B cell (primary cell): ENCODE data around the gene URAD. TPM values are rescaled to one million over a fixed set of nuclear protein-coding genes. Genes with fewer than 3 reads are reported as not detected.

ENCODE experiments used
- ATAC-seq: fragments of 200-7000 bp; cut with Tn5 transposase; one replicate; pipeline ENCODE4 v1.10.0; 2021; ENCODE audit warnings: low read depth, mild to moderate bottlenecking, moderate number of reproducible peaks, moderate library complexity
- CTCF ChIA-PET: fragments of 350-600 bp; sonication (Branson Sonifier 250); formaldehyde crosslinking; loops from one replicate; lab custom pipeline; 2021; ENCODE audit warnings: antibody characterized with exemption, inconsistent platforms; lab: Charles Lee
- POLR2A ChIA-PET: fragments of 350-600 bp; sonication (Branson Sonifier 250); formaldehyde crosslinking; loops from one replicate; lab custom pipeline; 2021; ENCODE audit warnings: antibody characterized with exemption; lab: Charles Lee
- DNase-seq: peaks from one replicate; pipeline ENCODE4 v3.0.0; 2013
- H2AFZ ChIP-seq: 2 replicates; pipeline ENCODE4 v1.6.1; 2012; ENCODE audit warnings: mild to moderate bottlenecking, low read depth, low read length; ENCODE audit not compliant: insufficient read depth, poor library complexity, severe bottlenecking
- H3K27ac ChIP-seq, 2 donors: 1 replicate in 1 of 2; 2 replicates in 1 of 2; pipeline ENCODE4 v1.5.1; 2012 to 2013; ENCODE audit warnings: low read length in 2 of 2, mild to moderate bottlenecking in 2 of 2, moderate library complexity in 1 of 2
- H3K27me3 ChIP-seq, 4 experiments: fragments of 200-600 bp in 1 of 4; sonication (generic) in 1 of 4; replicated peaks in 1 of 4; 1 replicate in 2 of 4; 2 replicates in 2 of 4; pipeline versions ENCODE4 v1.6.1 to v1.7.0; 2013 to 2016; ENCODE audit warnings: low read length in 3 of 4, mild to moderate bottlenecking in 2 of 4, mixed read lengths in 1 of 4, moderate library complexity in 1 of 4; ENCODE audit not compliant: insufficient read depth in 4 of 4, control insufficient read depth in 3 of 4; ENCODE audit errors: control extremely low read depth in 1 of 4
- H3K36me3 ChIP-seq, 2 experiments: replicated peaks in 1 of 2; 1 replicate in 1 of 2; 2 replicates in 1 of 2; pipeline versions ENCODE4 v1.6.1 to v1.7.1; 2013; ENCODE audit warnings: low read length in 1 of 2; ENCODE audit not compliant: insufficient read depth in 2 of 2, control insufficient read depth in 1 of 2; ENCODE audit errors: control extremely low read depth in 1 of 2, extremely low read depth in 1 of 2
- H3K4me1 ChIP-seq, 2 donors: fragments of 200-600 bp in 1 of 2; sonication (generic) in 1 of 2; 1 replicate in 1 of 2; 2 replicates in 1 of 2; pipeline versions ENCODE4 v1.5.1 to v1.6.1; 2013 to 2017; ENCODE audit warnings: low read length in 2 of 2; ENCODE audit not compliant: control insufficient read depth in 2 of 2, insufficient read depth in 2 of 2
- H3K4me2 ChIP-seq: replicated peaks from 2 replicates; pipeline ENCODE3; 2012; ENCODE audit warnings: mild to moderate bottlenecking, low read depth, low read length; ENCODE audit not compliant: poor library complexity, severe bottlenecking
- H3K4me3 ChIP-seq, 5 experiments: fragments of 200-600 bp in 1 of 5; sonication (generic) in 1 of 5; 1 replicate in 3 of 5; 2 replicates in 2 of 5; pipeline versions ENCODE4 v1.5.1 to v1.7.0; 2011 to 2016; ENCODE audit warnings: low read length in 4 of 5, mild to moderate bottlenecking in 4 of 5, low read depth in 2 of 5, control low read depth in 1 of 5, moderate library complexity in 1 of 5; ENCODE audit not compliant: insufficient read depth in 1 of 5; ENCODE audit errors: control extremely low read depth in 1 of 5, extremely low read depth in 1 of 5
- H3K79me2 ChIP-seq: fragments of 200-600 bp; sonication (generic); one replicate; pipeline ENCODE4 v1.6.0; 2016; ENCODE audit warnings: low read length; ENCODE audit not compliant: control insufficient read depth, insufficient read depth
- H3K9ac ChIP-seq: fragments of 200-600 bp; sonication (generic); 2 replicates; pipeline ENCODE4 v1.6.1; 2017; ENCODE audit warnings: mild to moderate bottlenecking, low read length, moderate library complexity
- H3K9me3 ChIP-seq, 3 donors: one replicate each; pipeline versions ENCODE4 v1.6.1 to v1.7.1; 2013; ENCODE audit warnings: low read length in 2 of 3; ENCODE audit not compliant: control insufficient read depth in 2 of 3, insufficient read depth in 1 of 3; ENCODE audit errors: control extremely low read depth in 1 of 3
- H4K20me1 ChIP-seq: 2 replicates; pipeline ENCODE4 v1.6.0; 2012; ENCODE audit warnings: mild to moderate bottlenecking, low read length; ENCODE audit not compliant: insufficient read depth, control insufficient read depth, poor library complexity, severe bottlenecking
- H3K27ac Mint-ChIP-seq: one replicate; pipeline ENCODE4 v1.8.0; 2021; ENCODE audit warnings: mixed read lengths
- H3K27me3 Mint-ChIP-seq: one replicate; pipeline ENCODE4 v1.8.0; 2021; ENCODE audit warnings: mixed read lengths
- H3K4me1 Mint-ChIP-seq: one replicate; pipeline ENCODE4 v1.8.0; 2021; ENCODE audit warnings: mixed read lengths
- H3K4me3 Mint-ChIP-seq: one replicate; pipeline ENCODE4 v1.8.0; 2021; ENCODE audit warnings: mixed read lengths
- H3K9me3 Mint-ChIP-seq: one replicate; pipeline ENCODE4 v1.8.0; 2022; ENCODE audit warnings: mixed read lengths; ENCODE audit not compliant: insufficient read depth
- EZH2 ChIP-seq: IDR thresholded peaks from 2 replicates; pipeline ENCODE4 v1.6.1; 2012; ENCODE audit warnings: borderline replicate concordance, low read depth, mild to moderate bottlenecking, moderate library complexity, low read length; ENCODE audit not compliant: insufficient read depth, poor library complexity, severe bottlenecking
- WGBS: methylation state at CpG from one replicate; pipeline ENCODE4 v1.1.5; 2013; ENCODE audit warnings: missing lambda C conversion rate; ENCODE audit not compliant: insufficient coverage; 5-methylcytosine and 5-hydroxymethylcytosine counted together
- intact Hi-C: fragments of 100-400 bp; cut with micrococcal nuclease; formaldehyde crosslinking; loops from one replicate; pipeline ENCODE4 v1.10.0; 2022
- polyA plus RNA-seq: library from polyadenylated mRNA; depleted of rRNA; stranded (reverse); fragments of >200 nt; gene quantifications from 2 replicates; pipeline ENCODE4 v1.2.3, GENCODE V29; 2012
- total RNA-seq, 2 donors: library from RNA; stranded (reverse); fragments of 120-200 nt in 1 of 2; gene quantifications; 1 replicate in 1 of 2; 2 replicates in 1 of 2; pipeline versions ENCODE4 v1.2.3 to v1.2.4, GENCODE V29; 2013 to 2022
- TF ChIP-seq, protein P1 (sequence below): fragments of 200-600 bp; IDR thresholded peaks from one replicate; pipeline ENCODE4 v1.8.0; 2022; ENCODE audit warnings: antibody characterized with exemption, mild to moderate bottlenecking

Gene URAD
- total and polyA plus RNA-seq, 2 donors (not counting 1 experiment from before 2014, with no cell fraction given) = not detected

DNA sequence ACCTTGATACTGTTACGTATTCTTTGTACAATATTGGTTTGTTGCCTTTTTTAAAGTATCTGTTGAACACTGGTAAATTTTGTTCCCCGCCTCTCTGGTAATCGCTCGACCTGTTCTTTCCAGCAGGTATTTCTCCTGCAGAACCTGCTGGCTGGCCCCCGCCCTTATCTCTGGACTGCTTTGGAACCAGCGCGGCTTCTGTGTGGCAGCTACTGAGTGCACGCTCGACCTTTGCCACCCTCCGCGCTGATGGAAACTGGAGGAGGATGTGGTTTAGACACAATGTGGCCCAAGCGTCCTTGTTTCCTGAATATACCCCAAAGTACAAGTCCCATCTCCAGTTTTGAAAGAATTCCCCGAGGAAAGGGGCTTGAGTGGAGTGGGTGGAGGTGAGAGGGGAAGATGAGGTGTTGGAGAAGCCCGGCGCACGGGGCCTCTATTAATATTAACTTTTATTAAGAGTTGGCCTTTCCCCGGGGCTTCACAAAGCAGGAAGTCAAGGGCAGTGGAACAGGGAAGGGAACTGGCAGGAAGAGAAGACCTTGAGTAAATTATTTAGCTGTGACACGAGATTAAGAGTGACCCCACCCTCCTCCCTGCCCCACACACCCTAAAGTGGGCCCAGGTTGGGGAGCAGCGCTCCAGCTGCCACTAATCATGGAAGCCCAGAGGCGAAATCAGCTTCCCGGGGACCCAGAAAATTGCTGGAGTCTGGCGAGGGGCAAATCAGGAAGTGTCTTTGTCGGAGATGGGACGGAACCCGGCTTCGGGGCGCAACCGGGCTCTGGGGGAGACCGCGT, 35.4 kb downstream of the URAD start:
- intact Hi-C loops = loop anchor here (10.0 kb wide), 1 partner anchor 578 kb away; no protein-coding TSS in a partner anchor
- peaks cover 0 to 52% (median 40%) of the 10 kb centered on the region in 4 experiments for H3K27me3 ChIP-seq
- CTCF ChIA-PET = interaction anchor here (0.6 to 3.8 kb wide), 17 partner anchors 9 to 1006 kb away, joined by 3 to 43 read pairs (median 5); partner anchors contain the start of genes CDX2 and PDX1

More for the DNA sequence above, 35.4 kb downstream of the URAD start:
- H3K79me2 ChIP-seq = no peaks in the 10 kb centered on the region
- Mint-ChIP-seq H3K4me3 (peak overlapping the region; percentile 75), H3K27ac (no peak overlapping the region), H3K9me3 (no peaks in the 10 kb centered on the region), H3K27me3 (peaks cover 72% of the 10 kb centered on the region), H3K4me1 (peaks cover 15% of the 10 kb centered on the region)
- peak overlapping the region; percentile 80 for H3K4me2 ChIP-seq
- POLR2A ChIA-PET = no interaction called here
- H3K9ac ChIP-seq = peak overlapping the region; percentile 62
- no peak for DNase-seq
- peak overlapping the region; percentile 59 for H2AFZ ChIP-seq
- TF ChIP-seq EZH2 = no peak
- TF ChIP-seq, protein P1, sequence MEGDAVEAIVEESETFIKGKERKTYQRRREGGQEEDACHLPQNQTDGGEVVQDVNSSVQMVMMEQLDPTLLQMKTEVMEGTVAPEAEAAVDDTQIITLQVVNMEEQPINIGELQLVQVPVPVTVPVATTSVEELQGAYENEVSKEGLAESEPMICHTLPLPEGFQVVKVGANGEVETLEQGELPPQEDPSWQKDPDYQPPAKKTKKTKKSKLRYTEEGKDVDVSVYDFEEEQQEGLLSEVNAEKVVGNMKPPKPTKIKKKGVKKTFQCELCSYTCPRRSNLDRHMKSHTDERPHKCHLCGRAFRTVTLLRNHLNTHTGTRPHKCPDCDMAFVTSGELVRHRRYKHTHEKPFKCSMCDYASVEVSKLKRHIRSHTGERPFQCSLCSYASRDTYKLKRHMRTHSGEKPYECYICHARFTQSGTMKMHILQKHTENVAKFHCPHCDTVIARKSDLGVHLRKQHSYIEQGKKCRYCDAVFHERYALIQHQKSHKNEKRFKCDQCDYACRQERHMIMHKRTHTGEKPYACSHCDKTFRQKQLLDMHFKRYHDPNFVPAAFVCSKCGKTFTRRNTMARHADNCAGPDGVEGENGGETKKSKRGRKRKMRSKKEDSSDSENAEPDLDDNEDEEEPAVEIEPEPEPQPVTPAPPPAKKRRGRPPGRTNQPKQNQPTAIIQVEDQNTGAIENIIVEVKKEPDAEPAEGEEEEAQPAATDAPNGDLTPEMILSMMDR = no peak
- H3K9me3 ChIP-seq = peaks cover 0 to 12% (median 1%) of the 10 kb centered on the region in 3 donors
- no peaks in the 10 kb centered on the region for H4K20me1 ChIP-seq
- peak overlapping the region in 3 of 5 experiments; percentile 37 to 53 (median 49) for H3K4me3 ChIP-seq
- ATAC-seq = no peak
- no peaks in the 10 kb centered on the region for H3K36me3 ChIP-seq
- no peak overlapping the region for H3K27ac ChIP-seq
- H3K4me1 ChIP-seq = peaks cover 21 to 25% of the 10 kb centered on the region in 2 donors
- WGBS = 10% methylated on average over 23 of the region's 30 CpGs
